HG03280 (cell line): ENCODE data around the gene SPCS1.
"Not testable (repeated sequence)": the region's sequence is repeated elsewhere in the genome, so short reads cannot be mapped to it uniquely, and the experiment has no call there.

ENCODE experiments used
- ATAC-seq: cut with Tn5 transposase; IDR thresholded peaks from one replicate; pipeline ENCODE4 v1.9.1; 2021; ENCODE audit warnings: mild to moderate bottlenecking, moderate library complexity; ENCODE audit not compliant: unreplicated experiment

The SPCS1 gene

DNA sequence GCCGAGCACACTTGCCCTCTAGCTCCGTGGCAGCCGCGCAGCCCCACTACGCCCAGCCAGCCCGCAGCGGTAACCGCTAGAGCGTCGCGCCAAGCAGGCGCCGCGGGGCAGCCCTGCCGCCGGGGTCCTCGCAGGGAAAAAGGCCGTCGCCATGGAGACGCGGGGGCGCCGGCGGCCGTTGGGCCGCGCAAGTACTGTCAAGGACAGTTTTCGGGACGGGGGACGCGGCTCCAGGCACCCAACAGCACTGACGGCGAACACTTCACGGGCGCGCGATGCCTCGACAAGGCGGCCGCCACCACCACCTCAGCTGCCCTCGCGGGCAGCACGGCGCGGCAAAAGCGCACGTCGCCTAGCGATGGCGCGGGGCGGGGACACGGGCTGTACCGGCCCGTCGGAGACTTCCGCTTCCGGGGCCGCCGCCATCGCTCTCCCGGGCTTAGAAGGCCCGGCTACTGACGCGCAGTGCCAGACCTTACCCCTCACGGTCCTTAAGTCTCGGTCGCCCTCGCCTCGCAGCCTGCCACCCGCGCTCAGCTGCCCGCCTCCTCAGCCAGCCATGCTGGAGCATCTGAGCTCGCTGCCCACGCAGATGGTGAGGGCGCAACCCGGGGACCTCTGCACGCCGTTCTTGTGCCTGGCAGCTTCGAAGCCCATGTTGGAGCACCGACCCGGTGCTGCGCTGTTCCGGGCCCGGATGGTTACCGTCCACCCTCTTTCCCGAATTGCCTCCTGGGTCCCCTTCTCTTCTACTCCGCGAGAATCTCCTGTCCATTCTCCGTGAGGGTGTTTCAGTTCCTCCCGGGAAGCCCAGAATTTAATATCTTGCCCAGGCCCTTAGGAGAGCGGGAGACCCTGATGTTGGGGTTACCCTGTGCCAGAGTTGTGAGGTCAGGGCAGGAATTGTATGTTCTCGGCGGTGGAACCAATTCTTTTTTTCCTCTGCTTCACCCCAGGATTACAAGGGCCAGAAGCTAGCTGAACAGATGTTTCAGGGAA, at the start of gene SPCS1, which contains the start of gene GLT8D1:
Gene SPCS1, plus strand, starts transcription at position 419 of the 999 bp plus-strand sequence. Its CDS starts 141 bp downstream, at position 560.
Gene GLT8D1, minus strand, starts transcription at position 104 of the 999 bp plus-strand sequence. CDS start 5,331 bp downstream, outside the sequence.
- peak; percentile 81 for ATAC-seq

DNA sequence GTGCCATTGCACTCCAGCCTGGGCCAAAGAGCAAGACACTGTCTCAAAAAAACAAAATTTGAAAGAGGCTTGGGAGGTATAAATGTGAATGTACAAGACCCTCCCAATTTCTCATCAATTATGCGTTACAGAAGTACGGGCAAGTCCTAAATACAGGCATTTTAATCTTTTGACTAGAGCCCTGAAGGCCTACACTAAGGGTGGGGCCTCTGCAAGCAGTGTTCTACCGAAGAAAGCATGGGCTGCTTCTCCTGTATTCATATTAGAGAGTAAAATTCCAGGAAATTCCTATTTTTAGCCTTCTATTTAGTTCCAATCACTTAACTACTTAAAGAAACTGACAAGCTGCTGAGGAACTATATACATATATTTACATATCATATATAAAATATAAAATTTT, 45.9 kb upstream of the SPCS1 start:
- no peak for ATAC-seq

DNA sequence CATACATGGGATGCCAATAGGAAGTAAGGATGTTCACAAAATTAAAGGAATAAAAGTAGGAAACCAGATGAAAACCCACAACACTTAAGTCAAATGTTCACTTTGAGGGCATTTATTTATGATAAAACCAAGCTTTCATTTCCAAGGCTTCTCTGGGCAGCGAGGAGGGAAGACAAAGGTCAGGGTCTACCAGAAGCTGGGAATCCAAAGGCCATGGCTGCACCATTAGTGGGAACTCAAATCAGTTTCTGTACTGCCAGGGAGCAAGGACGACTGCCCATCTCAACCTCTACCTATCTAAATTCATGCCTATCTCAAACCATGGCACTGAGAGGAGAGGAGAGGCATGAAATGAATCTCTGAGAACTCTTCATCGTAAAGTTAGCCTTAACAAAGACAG, 42.8 kb upstream of the SPCS1 start:
- ATAC-seq, result no peak

DNA sequence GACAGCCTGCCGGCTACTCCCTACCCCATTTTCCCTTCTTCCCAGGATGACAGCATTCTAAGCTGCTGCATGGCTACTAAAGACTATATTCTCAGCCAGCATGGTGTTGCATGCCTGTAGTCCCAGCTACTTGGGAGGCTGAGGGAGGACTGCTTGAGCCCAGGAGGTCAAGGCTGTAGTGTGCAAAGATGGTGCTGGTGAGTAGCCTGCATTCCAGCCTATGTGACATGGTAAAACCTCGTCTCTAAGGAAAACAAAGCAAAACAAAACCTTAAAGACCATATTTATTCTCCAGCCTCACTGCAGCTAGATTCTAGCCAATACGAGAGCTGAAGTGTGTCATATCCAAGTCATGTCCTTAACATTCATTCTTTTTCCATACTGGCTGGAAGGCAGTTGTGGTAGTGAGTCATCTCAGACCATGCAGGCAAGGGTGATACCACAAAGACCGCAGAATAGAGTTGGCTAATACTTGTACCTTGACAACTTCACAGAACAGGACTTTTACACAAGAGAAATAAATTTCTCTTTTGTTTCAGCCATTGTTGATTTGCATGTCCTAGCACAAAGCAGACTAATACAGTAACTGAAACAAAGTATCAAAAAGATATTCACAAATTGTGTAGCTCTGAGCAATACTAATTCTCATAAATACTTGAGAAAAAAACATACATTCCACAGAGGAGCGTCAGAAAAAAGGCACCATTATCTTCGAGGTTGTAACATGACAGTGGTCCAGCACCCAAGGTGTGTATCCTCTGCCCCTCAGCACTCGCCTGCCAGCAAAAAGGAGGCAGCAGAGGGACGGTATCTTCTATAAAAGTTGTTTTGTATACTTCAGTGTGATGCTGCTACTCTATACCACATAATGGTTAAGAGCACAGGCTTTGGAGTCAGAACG, 35.0 kb upstream of the SPCS1 start:
- ATAC-seq, result peak; percentile 77

DNA sequence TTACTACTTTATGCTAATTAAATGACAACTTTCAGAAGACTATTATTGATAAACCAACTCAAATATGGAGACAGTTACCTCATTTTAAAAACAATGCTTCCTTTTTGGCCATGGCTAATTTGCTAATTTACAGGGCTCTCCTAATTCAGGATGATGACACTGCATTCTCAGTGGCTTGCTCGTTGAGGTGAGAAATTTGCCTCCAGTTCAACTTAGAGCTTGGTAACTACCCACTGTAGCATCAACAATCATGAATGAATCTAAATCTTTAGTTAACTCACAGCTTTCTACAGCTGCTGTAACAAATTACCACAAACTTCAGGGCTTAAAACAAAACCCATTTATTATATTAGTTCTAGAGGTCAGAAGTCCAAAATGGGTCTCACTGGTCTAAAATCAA, 34.2 kb upstream of the SPCS1 start:
- no peak for ATAC-seq

DNA sequence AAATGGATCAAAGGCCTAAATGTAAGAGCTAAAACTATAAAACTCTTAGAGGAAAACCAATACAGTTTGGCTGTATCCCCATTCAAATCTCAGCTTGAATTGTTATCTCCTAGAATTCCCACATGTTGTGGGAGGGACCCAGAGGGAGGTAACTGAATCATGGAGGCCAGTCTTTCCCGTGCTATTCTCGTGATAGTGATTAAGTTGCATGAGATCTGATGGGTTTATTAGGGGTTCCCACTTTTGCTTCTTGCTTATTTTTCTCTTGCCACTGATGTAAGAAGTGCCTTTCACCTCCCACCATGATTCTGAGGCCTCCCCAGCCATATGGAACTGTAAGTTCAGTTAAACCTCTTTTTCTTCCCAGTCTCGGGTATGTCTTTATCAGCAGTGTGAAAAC, 29.7 kb upstream of the SPCS1 start:
- ATAC-seq, result not testable (repeated sequence)

DNA sequence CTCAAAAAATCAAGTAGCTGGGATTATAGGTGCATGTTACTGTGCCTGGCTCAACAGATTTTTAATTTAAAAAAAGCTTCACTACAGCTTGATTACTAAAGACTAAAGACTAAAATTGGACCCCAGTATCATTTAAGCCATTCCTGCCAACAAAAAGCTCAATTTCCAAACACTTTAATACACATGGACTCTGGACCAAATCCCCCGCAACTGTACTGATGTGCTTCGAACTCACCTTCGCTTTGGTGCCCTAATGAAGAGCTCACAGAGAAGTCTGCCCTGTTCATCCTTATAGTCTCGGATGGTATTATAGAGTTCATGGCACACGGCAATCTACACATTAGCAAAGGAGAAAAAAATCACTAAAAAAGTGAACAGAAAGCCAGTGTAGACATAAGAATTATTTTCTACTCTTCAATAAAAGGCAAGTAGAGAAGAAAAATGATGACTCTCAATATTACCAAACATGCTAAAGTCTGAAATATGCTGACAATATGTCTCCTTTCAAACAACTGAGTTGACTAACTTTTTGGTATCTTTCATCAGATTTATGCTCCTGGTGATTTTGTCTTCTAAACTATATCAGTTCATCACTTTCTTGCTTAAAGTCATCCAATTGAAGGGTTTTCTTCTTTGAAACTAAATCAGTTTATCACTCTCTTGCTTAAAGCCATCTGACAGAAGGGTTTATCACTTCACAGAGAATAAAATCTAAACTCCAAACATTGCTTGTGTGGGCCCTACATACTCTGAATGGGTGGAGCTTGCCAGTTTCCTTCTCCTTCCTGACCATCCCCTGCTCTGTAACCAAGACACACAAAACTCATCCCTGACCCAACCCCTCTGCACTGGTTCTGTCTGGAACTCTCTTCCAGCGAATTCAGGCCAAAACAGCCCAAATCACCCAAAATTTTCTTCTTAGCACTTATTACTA, 27.4 kb upstream of the SPCS1 start:
- no peak for ATAC-seq

DNA sequence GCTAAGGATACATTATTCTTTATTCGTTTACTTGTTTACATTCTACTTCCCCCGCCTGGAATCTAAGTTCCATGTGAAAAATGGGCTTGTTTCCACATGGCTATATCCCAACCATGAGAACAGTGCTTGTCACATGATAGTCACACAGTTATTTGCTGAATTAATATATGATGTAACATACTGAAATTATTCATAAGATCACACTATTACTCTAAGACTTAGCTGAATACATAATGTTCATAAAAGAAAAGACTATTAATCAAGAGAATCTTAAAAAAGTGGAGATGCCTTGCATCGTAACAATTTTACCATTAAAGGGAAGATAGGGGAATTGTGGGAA, 26.7 kb upstream of the SPCS1 start:
- ATAC-seq, result no peak

DNA sequence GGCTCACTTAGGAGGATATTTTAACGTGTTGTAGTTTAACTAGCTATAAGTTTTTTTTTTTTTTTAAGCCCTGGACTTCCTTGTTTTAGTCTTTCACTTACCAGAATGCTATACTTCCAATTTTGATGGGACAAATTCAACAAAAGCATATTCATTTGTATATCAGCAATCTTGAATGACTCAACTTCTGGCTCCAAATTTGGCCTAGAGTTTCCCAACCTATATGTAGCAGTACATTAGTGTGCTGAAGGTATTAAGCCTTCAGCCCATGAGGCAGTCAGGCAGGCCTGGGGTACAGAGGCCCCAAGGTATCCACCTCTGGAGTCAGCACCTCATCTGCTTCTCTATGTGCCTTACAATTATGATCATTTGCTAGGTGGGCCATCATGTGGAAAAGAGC, 26.1 kb upstream of the SPCS1 start:
- ATAC-seq, result no peak

DNA sequence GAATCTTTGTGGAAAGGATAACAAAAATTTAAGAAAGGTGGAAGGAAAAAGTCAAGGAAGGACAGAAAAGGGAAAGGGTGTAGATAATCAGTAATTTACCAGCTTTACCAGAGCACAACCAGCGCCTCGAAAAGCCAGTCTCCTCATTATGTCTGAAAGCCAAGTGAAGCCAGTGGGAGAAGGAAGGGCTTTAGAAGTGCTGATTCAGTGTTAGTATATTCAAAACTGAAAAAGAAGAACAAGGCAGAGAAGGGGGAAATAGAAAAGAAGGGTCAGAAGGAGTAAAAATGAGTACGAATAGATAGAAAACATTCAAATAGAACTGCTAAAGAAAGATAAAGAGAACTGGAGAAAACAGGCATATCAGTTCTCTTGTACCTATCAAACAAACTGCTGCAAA, 24.3 kb upstream of the SPCS1 start:
- ATAC-seq, result no peak

DNA sequence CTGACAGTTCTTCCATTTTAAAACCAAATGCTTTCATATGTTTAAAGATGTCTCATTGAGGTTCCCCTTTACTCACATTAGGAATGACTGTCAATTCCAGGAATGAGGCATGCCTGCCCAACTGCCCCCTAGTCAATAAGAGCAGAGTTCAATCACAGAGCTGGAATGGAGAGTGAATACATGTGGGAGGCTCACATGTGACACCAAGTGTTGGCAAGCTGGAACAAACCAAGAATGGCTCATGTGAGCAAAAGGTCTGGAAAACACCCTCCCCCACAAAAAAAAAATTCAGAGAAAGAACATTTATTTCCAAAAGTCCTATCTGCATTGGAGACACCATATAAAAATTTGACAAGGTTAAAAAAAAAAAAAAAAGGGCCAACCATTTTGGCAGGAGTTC, 23.9 kb upstream of the SPCS1 start:
- ATAC-seq, result no peak

DNA sequence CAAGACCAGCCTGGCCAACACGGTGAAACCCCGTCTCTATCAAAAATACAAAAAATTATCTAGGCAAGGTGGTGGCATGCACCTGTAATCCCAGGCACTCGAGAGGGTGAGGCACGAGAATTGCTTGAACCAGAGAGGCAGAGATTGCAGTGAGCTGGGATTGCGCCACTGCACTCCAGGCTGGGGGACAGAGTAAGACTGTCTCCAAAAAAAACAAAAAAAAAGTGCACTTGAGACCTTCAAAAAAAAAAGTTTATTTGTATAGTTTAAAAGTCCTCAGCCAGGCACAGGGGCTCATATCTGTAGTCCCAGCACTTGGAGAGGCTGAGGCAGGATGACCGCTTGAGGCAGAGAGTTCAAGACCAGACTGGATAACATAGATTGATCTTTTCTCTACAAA, 22.3 kb upstream of the SPCS1 start:
- no peak for ATAC-seq

DNA sequence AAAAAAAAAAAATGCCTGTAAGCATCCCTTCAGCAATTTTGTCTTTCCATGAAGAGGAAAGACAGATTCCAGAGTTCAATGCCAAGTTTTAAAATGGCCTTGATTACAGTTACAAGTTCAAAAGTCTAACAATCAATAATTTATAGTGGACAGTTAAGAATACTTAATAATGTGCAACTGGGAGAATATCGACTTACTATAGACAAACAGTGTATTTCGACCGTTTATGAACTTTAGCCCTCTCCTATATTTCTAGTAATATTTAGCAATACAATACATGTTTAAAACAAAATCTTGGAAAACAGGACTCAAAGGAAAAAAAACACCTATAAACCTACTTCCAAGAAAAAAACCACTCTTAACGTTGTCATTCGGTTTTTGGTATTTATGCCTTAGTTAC, 21.7 kb upstream of the SPCS1 start:
- ATAC-seq, result no peak

DNA sequence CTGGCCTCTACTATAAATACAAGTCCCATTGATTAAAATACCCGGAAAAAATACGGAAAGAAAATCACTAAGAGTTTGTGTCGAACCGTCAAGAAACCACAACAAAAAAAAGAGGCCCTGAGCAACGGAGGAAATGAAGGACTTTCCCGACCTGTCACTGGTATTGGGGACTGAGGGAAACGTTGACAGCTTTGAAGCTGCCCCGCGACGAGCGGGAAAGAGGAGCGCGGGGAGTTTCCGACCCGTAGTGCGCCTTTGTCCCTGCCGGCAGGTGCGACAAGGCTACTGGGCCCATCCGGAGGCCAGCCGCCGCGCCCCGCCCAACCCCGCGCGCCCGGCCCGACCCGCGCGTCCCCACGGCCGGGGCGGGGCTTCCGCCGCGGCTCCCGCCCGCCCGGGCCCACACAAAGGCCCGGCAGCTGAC, 20.6 kb upstream of the SPCS1 start:
- peak; percentile 80 for ATAC-seq

DNA sequence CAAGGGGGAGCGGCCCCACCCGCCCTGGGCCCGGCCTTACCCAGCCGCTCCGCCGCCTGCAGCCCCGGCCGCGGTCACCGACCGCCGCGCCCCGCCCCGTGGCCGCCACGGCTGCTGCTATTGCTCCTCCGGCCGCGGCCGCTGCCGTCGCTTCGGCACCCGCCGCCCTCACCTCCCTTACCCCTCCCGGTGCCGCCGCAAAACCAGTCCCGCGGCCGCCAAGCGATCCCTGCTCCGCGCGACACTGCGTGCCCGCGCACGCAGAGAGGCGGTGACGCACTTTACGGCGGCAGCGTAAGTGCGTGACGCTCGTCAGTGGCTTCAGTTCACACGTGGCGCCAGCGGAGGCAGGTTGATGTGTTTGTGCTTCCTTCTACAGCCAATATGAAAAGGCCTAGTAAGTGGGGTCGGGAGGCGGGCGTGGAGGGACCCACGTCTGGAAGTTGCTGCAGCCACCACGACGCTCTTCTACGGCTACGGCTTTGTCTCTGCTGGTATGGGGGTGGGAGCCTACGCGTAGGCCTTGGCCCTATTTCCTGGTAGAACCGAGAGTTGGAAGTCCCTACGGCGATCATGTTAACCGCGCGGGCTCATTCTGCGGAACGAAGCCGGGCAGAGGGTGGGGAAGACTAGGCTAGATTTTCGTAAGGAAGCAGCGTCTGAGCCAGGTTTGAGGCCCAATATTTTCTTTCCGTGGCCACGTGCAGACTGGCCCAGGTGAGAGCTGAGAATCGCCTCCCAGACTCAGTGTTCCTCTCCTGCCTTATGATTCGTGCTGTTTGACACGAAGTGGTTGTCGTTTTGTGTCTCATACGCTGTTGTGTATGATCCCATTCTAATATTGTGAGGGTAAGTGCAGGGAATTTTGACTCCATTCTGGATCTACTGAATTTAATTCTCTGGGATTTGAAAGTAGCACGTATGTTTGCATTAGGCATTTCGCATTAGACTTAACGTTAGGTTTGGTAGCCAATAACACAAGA, 19.9 kb upstream of the SPCS1 start, which contains the start of the genes GNL3 and PBRM1:
Gene GNL3, plus strand, starts transcription at position 324 of the 983 bp plus-strand sequence. Its CDS starts 61 bp downstream, at position 385.
Gene PBRM1, minus strand, starts transcription at position 205 of the 983 bp plus-strand sequence.
- ATAC-seq, result peak; percentile 76

DNA sequence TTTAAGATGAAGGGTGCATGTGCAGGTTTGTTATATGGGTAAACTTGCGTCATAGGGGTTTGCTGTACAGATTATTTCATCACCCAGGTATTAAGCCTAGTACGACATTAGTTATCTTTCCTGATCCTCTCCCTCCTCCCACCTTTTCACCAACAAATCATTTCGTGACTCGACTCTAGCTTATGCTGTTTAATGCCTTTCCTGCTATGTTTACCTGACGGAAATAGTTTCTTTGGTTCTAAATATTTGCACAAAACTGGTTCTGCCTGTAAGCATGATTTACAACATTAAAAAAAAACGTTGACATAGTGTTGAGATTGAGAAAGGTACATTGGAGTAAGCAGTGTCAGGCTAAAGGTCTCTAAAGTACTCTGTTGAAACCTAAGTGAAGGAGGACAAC, 17.6 kb upstream of the SPCS1 start:
- no peak for ATAC-seq

DNA sequence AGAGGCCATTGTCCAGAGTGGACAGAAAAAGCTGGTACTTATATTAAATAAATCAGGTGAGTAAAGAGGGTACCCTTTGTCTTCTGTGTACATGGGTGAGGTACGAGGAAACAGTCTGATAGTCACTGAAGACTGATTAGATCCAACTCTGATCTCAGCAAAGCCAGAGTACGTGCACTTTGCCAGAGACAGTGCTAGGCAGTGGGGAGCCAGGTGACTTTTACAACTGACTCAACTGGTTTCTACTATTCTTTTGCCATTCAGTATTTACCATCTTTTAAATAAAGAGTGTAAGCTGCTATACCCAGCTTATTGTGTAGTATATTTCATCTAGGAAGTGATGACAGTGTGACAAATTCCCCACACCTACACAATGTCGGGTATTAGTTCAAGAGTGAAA, 16.8 kb upstream of the SPCS1 start:
- ATAC-seq, result no peak

DNA sequence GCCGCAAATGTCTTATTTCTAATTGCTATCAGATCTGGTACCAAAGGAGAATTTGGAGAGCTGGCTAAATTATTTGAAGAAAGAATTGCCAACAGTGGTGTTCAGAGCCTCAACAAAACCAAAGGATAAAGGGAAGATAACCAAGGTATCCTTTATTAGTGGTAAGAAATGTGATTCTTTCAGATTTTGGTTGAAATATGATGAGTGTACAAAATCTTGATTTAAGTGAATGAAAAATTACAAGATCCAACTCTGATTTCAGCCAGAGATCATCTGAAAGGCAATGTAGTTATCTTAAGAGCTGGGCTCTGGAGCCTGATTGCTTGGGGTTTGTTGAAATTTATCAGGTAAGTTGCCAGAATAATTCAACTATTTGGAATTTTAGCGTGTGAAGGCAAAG, 15.3 kb upstream of the SPCS1 start:
- no peak for ATAC-seq

DNA sequence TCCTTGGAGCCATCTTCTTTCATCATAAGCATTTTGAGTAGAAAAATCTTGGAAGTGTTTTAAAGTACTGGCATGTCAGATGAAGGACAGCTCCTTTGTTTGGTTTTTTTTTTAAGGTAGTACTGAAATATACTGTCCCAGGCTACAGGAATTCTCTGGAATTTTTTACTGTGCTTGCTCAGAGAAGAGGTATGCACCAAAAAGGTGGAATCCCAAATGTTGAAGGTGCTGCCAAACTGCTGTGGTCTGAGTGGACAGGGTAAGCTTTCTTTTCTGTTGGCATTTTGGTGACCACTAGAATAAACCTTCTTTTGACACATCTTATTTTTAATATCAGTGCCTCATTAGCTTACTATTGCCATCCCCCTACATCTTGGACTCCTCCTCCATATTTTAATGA, 12.8 kb upstream of the SPCS1 start:
- ATAC-seq, result no peak
